HFF-Myc (cell line): ENCODE data around the gene GPR62.
A peak's percentile ranks its signal among the peaks of the same experiment; 100 is the strongest.

Experiments
- DNase-seq: peaks from one replicate; pipeline ENCODE4 v3.0.0-alpha.2; 2011; ENCODE audit warnings: low read depth; ENCODE audit errors: extremely low read depth
- H3K4me3 ChIP-seq: replicated peaks from 2 replicates; pipeline ENCODE4 v1.5.1; 2011; ENCODE audit warnings: low read depth, mild to moderate bottlenecking, control low read depth, low read length
- CTCF ChIP-seq: IDR thresholded peaks from 2 replicates; pipeline ENCODE4 v1.5.1; 2012; ENCODE audit warnings: mild to moderate bottlenecking, low read depth, low read length, control low read depth; ENCODE audit errors: missing control alignments

The GPR62 gene

GRCh38 chr3:51949121-51949520, 6.1 kb upstream of the GPR62 start:
- H3K4me3 ChIP-seq = no peak overlapping the region
- TF ChIP-seq CTCF = no peak
- DNase-seq = no peak

GRCh38 chr3:51950899-51951298, 4.3 kb upstream of the GPR62 start:
- TF ChIP-seq CTCF = no peak
- DNase-seq = no peak
- H3K4me3 ChIP-seq = no peak overlapping the region

- no peak for DNase-seq
- TF ChIP-seq CTCF = no peak
- no peak overlapping the region for H3K4me3 ChIP-seq
Observed at GRCh38 chr3:51953445-51953844, 1.7 kb upstream of the GPR62 start.

DNA sequence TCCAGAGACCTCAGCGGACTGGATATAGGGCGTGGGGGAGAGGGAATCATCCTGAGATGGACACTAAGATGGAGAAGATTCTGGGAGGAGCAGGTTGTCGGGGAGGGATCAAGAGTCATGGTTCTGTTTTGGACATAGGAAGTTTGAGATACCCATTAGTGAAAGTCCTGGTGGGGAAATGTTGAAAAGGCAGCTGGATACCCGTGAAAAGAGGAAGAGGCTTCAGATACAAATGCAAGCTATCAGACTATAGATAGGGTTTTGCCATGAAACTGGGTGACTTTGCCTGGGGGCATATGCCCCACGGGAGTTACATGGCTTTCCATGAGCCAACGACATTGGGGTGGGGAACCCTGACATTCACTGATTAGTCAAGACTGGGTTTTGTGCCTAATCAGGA, 1.1 kb upstream of the GPR62 start:
- no peak for DNase-seq
- no peak for TF ChIP-seq CTCF
- no peak overlapping the region for H3K4me3 ChIP-seq

- TF ChIP-seq CTCF = no peak
- DNase-seq = no peak
- H3K4me3 ChIP-seq = no peak overlapping the region
Observed at GRCh38 chr3:51954713-51955112, 468 bp upstream of the GPR62 start.

DNA sequence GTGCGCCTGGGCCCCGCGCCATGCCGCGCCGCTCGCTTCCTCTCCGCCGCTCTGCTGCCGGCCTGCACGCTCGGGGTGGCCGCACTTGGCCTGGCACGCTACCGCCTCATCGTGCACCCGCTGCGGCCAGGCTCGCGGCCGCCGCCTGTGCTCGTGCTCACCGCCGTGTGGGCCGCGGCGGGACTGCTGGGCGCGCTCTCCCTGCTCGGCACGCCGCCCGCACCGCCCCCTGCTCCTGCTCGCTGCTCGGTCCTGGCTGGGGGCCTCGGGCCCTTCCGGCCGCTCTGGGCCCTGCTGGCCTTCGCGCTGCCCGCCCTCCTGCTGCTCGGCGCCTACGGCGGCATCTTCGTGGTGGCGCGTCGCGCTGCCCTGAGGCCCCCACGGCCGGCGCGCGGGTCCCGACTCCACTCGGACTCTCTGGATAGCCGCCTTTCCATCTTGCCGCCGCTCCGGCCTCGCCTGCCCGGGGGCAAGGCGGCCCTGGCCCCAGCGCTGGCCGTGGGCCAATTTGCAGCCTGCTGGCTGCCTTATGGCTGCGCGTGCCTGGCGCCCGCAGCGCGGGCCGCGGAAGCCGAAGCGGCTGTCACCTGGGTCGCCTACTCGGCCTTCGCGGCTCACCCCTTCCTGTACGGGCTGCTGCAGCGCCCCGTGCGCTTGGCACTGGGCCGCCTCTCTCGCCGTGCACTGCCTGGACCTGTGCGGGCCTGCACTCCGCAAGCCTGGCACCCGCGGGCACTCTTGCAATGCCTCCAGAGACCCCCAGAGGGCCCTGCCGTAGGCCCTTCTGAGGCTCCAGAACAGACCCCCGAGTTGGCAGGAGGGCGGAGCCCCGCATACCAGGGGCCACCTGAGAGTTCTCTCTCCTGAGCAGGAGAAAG, 951 bp downstream of the GPR62 start:
- 0 out of 2 replicates have a peak overlapping the region, but pooled peaks have one; percentile 20 for H3K4me3 ChIP-seq
- no peak for DNase-seq
- TF ChIP-seq CTCF = peak; percentile 52
